ENCODE measurements around the gene WNT1.

Gene WNT1

DNA sequence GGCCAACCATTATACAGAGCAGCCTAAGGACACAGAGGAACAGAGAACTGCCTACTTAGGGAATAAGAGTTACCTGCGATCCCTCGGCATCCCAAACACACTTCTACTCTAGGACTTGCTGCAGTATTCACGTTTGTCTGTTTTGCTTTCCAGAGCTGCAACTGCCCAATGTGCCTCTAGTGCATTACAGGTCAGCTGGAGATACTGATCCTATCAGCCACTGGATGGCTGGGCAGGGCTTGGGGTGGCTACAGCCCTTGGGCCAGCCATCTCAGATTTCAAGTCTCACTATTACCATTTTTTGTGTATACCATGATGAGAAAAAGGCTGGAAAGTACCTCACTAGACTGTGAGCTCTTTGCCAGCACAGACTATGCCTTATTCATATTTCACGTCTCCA lies 25.4 kb upstream of the WNT1 start:
- TF ChIP-seq, protein P1, sequence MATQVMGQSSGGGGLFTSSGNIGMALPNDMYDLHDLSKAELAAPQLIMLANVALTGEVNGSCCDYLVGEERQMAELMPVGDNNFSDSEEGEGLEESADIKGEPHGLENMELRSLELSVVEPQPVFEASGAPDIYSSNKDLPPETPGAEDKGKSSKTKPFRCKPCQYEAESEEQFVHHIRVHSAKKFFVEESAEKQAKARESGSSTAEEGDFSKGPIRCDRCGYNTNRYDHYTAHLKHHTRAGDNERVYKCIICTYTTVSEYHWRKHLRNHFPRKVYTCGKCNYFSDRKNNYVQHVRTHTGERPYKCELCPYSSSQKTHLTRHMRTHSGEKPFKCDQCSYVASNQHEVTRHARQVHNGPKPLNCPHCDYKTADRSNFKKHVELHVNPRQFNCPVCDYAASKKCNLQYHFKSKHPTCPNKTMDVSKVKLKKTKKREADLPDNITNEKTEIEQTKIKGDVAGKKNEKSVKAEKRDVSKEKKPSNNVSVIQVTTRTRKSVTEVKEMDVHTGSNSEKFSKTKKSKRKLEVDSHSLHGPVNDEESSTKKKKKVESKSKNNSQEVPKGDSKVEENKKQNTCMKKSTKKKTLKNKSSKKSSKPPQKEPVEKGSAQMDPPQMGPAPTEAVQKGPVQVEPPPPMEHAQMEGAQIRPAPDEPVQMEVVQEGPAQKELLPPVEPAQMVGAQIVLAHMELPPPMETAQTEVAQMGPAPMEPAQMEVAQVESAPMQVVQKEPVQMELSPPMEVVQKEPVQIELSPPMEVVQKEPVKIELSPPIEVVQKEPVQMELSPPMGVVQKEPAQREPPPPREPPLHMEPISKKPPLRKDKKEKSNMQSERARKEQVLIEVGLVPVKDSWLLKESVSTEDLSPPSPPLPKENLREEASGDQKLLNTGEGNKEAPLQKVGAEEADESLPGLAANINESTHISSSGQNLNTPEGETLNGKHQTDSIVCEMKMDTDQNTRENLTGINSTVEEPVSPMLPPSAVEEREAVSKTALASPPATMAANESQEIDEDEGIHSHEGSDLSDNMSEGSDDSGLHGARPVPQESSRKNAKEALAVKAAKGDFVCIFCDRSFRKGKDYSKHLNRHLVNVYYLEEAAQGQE (IDR thresholded peaks at IDR 0.05; ENCODE audit: insufficient read depth in 1 of 2, low read depth in 2 of 2, low read length in 2 of 2), result no peak
- no peak for TF ChIP-seq FOXP2 (optimal IDR thresholded peaks at IDR 0.05; ENCODE audit: borderline replicate concordance, extremely low read depth, extremely low read length, insufficient read depth)
- no peak for TF ChIP-seq POLR2AphosphoS5 (IDR thresholded peaks at IDR 0.05; ENCODE audit: low read depth, low read length)
- TF ChIP-seq TAF1 (IDR thresholded peaks at IDR 0.05; ENCODE audit: borderline replicate concordance, insufficient read depth, low read length), result no peak
- no peak for TF ChIP-seq SIN3A (IDR thresholded peaks at IDR 0.05; ENCODE audit: borderline replicate concordance, insufficient read depth, low read length)

GRCh38 chr12:48954061-48954460 lies 24.1 kb upstream of the WNT1 start:
- TF ChIP-seq, protein P1 (IDR thresholded peaks at IDR 0.05; ENCODE audit: insufficient read depth in 1 of 2, low read depth in 2 of 2, low read length in 2 of 2), result no peak
- TF ChIP-seq POLR2AphosphoS5 (IDR thresholded peaks at IDR 0.05; ENCODE audit: low read depth, low read length) (no peak), FOXP2 (optimal IDR thresholded peaks at IDR 0.05; ENCODE audit: borderline replicate concordance, extremely low read depth, extremely low read length, insufficient read depth) (no peak), TAF1 (IDR thresholded peaks at IDR 0.05; ENCODE audit: borderline replicate concordance, insufficient read depth, low read length) (no peak), SIN3A (IDR thresholded peaks at IDR 0.05; ENCODE audit: borderline replicate concordance, insufficient read depth, low read length) (no peak)

DNA sequence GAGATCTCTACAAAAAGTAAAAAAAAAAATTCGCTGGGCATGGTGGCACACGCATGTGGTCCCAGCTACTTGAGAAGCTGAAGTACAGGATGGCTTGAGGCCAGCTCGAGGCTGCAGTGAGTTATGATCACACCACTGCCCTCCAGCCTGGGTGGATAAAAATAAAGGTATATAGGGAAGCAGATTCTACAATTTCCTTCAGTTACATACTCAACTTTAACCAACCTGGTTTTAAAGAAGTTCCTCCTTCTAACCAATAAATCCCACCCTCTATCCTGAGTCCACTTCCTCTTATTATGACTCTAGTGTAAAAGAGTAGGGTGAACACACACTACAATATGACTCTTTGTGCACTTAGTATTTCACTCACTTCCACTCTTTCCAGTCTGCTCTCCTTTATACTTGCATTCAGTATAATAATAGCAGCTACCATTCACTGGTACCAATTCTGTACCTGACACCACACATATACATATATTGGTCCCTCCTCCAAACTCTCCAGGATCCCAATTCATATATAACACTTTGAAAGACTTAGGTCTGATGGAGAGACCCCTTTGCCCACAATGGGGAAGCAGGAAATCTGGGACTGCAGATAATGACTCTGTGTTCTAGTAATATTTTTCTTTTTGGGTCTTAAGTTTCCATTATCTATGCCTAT lies 23.2 kb upstream of the WNT1 start:
- TF ChIP-seq FOXP2 (optimal IDR thresholded peaks at IDR 0.05; ENCODE audit: borderline replicate concordance, extremely low read depth, extremely low read length, insufficient read depth) (no peak), TAF1 (IDR thresholded peaks at IDR 0.05; ENCODE audit: borderline replicate concordance, insufficient read depth, low read length) (no peak), POLR2AphosphoS5 (IDR thresholded peaks at IDR 0.05; ENCODE audit: low read depth, low read length) (no peak), SIN3A (IDR thresholded peaks at IDR 0.05; ENCODE audit: borderline replicate concordance, insufficient read depth, low read length) (no peak)
- TF ChIP-seq, protein P1 (IDR thresholded peaks at IDR 0.05; ENCODE audit: insufficient read depth in 1 of 2, low read depth in 2 of 2, low read length in 2 of 2), result no peak

GRCh38 chr12:48956279-48957140 lies 21.6 kb upstream of the WNT1 start:
- TF ChIP-seq POLR2AphosphoS5 (IDR thresholded peaks at IDR 0.05; ENCODE audit: low read depth, low read length) (peak; percentile 73; the same call in 1 of the 2 replicates), SIN3A (IDR thresholded peaks at IDR 0.05; ENCODE audit: borderline replicate concordance, insufficient read depth, low read length) (peak; percentile 34; the same call in 1 of the 2 replicates), TAF1 (IDR thresholded peaks at IDR 0.05; ENCODE audit: borderline replicate concordance, insufficient read depth, low read length) (no peak), FOXP2 (optimal IDR thresholded peaks at IDR 0.05; ENCODE audit: borderline replicate concordance, extremely low read depth, extremely low read length, insufficient read depth) (no peak)
- TF ChIP-seq, protein P1 (IDR thresholded peaks at IDR 0.05; ENCODE audit: insufficient read depth in 1 of 2, low read depth in 2 of 2, low read length in 2 of 2), result no peak
